BE2C (cell line): ENCODE measurements around the gene OR5B21.

Experiments
- DNase-seq: peaks from one replicate; pipeline ENCODE4 v3.0.0-alpha.2; 2020
- H3K27me3 ChIP-seq: fragments of 250-450 bp; sonication (Bioruptor Pico); 2 replicates; pipeline ENCODE4 v1.5.1; 2020; ENCODE audit warnings: mild to moderate bottlenecking
- H3K36me3 ChIP-seq: fragments of 250-450 bp; sonication (Bioruptor Pico); 2 replicates; pipeline ENCODE4 v1.5.1; 2020; ENCODE audit warnings: mild to moderate bottlenecking
- H3K4me1 ChIP-seq: fragments of 250-450 bp; sonication (Bioruptor Pico); 2 replicates; pipeline ENCODE4 v1.5.1; 2020
- H3K4me3 ChIP-seq: 2 replicates; pipeline ENCODE4 v1.5.1; 2011; ENCODE audit warnings: low read depth, low read length
- H3K9me3 ChIP-seq: fragments of 250-450 bp; sonication (Bioruptor Pico); 2 replicates; pipeline ENCODE4 v1.5.1; 2020
- TF ChIP-seq, protein P1 (sequence below): IDR thresholded peaks from 2 replicates; pipeline ENCODE4 v1.5.1; 2012; ENCODE audit warnings: mild to moderate bottlenecking, low read depth, low read length

The OR5B21 gene

GRCh38 chr11:58490827-58491226 lies 17.1 kb downstream of the OR5B21 start:
- DNase-seq: no peak
- H3K4me3 ChIP-seq: no peak overlapping the region
- TF ChIP-seq, protein P1, sequence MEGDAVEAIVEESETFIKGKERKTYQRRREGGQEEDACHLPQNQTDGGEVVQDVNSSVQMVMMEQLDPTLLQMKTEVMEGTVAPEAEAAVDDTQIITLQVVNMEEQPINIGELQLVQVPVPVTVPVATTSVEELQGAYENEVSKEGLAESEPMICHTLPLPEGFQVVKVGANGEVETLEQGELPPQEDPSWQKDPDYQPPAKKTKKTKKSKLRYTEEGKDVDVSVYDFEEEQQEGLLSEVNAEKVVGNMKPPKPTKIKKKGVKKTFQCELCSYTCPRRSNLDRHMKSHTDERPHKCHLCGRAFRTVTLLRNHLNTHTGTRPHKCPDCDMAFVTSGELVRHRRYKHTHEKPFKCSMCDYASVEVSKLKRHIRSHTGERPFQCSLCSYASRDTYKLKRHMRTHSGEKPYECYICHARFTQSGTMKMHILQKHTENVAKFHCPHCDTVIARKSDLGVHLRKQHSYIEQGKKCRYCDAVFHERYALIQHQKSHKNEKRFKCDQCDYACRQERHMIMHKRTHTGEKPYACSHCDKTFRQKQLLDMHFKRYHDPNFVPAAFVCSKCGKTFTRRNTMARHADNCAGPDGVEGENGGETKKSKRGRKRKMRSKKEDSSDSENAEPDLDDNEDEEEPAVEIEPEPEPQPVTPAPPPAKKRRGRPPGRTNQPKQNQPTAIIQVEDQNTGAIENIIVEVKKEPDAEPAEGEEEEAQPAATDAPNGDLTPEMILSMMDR: no peak
- H3K27me3 ChIP-seq: no peaks in the 10 kb centered on the region
- no peaks in the 10 kb centered on the region for H3K36me3 ChIP-seq
- no peaks in the 10 kb centered on the region for H3K4me1 ChIP-seq
- H3K9me3 ChIP-seq: no peaks in the 10 kb centered on the region

GRCh38 chr11:58487170-58487569 lies 20.7 kb downstream of the OR5B21 start:
- Histone ChIP-seq H3K9me3 (no peaks in the 10 kb centered on the region), H3K27me3 (no peaks in the 10 kb centered on the region), H3K36me3 (no peaks in the 10 kb centered on the region), H3K4me3 (no peak overlapping the region), H3K4me1 (no peaks in the 10 kb centered on the region)
- TF ChIP-seq, protein P1: no peak
- DNase-seq: no peak

- TF ChIP-seq, protein P1: no peak
- no peaks in the 10 kb centered on the region for H3K36me3 ChIP-seq
- no peaks in the 10 kb centered on the region for H3K4me1 ChIP-seq
- H3K9me3 ChIP-seq: no peaks in the 10 kb centered on the region
- H3K27me3 ChIP-seq: no peaks in the 10 kb centered on the region
- no peak overlapping the region for H3K4me3 ChIP-seq
- no peak for DNase-seq
These were observed 21.9 kb downstream of the OR5B21 start for GRCh38 chr11:58485961-58486360.

GRCh38 chr11:58471892-58472291 lies 36.0 kb downstream of the OR5B21 start:
- no peaks in the 10 kb centered on the region for H3K4me1 ChIP-seq
- DNase-seq: no peak
- H3K36me3 ChIP-seq: no peaks in the 10 kb centered on the region
- TF ChIP-seq, protein P1: no peak
- no peak overlapping the region for H3K4me3 ChIP-seq
- H3K27me3 ChIP-seq: no peaks in the 10 kb centered on the region
- no peaks in the 10 kb centered on the region for H3K9me3 ChIP-seq

- Histone ChIP-seq H3K36me3 (no peaks in the 10 kb centered on the region), H3K4me3 (no peak overlapping the region), H3K4me1 (no peaks in the 10 kb centered on the region), H3K9me3 (no peaks in the 10 kb centered on the region), H3K27me3 (no peaks in the 10 kb centered on the region)
- no peak for DNase-seq
- TF ChIP-seq, protein P1: no peak
These were observed 41.6 kb downstream of the OR5B21 start for GRCh38 chr11:58466293-58466692.

GRCh38 chr11:58465690-58466089 lies 42.2 kb downstream of the OR5B21 start:
- H3K9me3 ChIP-seq: no peaks in the 10 kb centered on the region
- no peaks in the 10 kb centered on the region for H3K4me1 ChIP-seq
- no peak overlapping the region for H3K4me3 ChIP-seq
- DNase-seq: no peak
- no peaks in the 10 kb centered on the region for H3K36me3 ChIP-seq
- H3K27me3 ChIP-seq: no peaks in the 10 kb centered on the region
- TF ChIP-seq, protein P1: no peak
